Uterus (tissue), 2 donors: ENCODE measurements around the gene NDUFB11.

Experiments
- CTCF ChIP-seq, 4 experiments: fragments of 200-600 bp in 2 of 4; fragments of 450-650 bp in 2 of 4; sonication (generic) in 2 of 4; IDR thresholded peaks; one replicate each; pipeline ENCODE4 v1.5.1; 2016 to 2019; ENCODE audit warnings: antibody characterized with exemption in 4 of 4, mild to moderate bottlenecking in 2 of 4, moderate library complexity in 1 of 4
- POLR2A ChIP-seq, 2 donors: fragments of 450-650 bp; IDR thresholded peaks; one replicate each; pipeline ENCODE4 v1.6.1; 2016; ENCODE audit warnings: antibody characterized with exemption in 2 of 2, mild to moderate bottlenecking in 1 of 2, moderate library complexity in 1 of 2

- TF ChIP-seq POLR2A (IDR thresholded peaks at IDR 0.05) (no peak), CTCF (IDR thresholded peaks at IDR 0.05) (no peak)
Measured at GRCh38 chrX:47164420-47164819, 19.9 kb upstream of the NDUFB11 start.
